GM12878 (cell line): ENCODE results near the gene PRR9. TPM values are rescaled to one million over a fixed set of nuclear protein-coding genes. Genes with fewer than 3 reads are reported as not detected.

Experiments
- ATF2 ChIP-seq: IDR thresholded peaks from 2 replicates; pipeline ENCODE4 v1.6.1; 2012; ENCODE audit warnings: low read length, inconsistent platforms
- CBX3 ChIP-seq: fragments of 200-600 bp; sonication (generic); IDR thresholded peaks from 2 replicates; pipeline ENCODE4 v1.6.1; 2016; ENCODE audit warnings: low read depth, borderline replicate concordance
- E2F8 ChIP-seq: fragments of 450-650 bp; IDR thresholded peaks from 2 replicates; pipeline ENCODE4 v1.6.1; 2018; ENCODE audit warnings: mild to moderate bottlenecking, low read depth, moderate library complexity; ENCODE audit not compliant: partially characterized antibody
- IRF5 ChIP-seq: fragments of 450-650 bp; IDR thresholded peaks from 2 replicates; pipeline ENCODE4 v1.6.1; 2017; ENCODE audit warnings: borderline replicate concordance
- JUNB ChIP-seq: IDR thresholded peaks from 2 replicates; pipeline ENCODE4 v1.6.1; 2016; ENCODE audit warnings: antibody characterized with exemption, mild to moderate bottlenecking
- MTA2 ChIP-seq: fragments of 450-650 bp; IDR thresholded peaks from 2 replicates; pipeline ENCODE4 v1.6.1; 2016; ENCODE audit warnings: low read depth, mild to moderate bottlenecking, moderate library complexity
- MYC ChIP-seq: IDR thresholded peaks from 2 replicates; pipeline ENCODE4 v1.6.1; 2011; ENCODE audit warnings: mild to moderate bottlenecking, low read length, moderate library complexity, inconsistent platforms; ENCODE audit not compliant: insufficient read depth, insufficient replicate concordance, insufficient read length, severe bottlenecking
- RELA ChIP-seq: fragments of 450-650 bp; IDR thresholded peaks from 2 replicates; pipeline ENCODE4 v1.8.0; 2014; ENCODE audit warnings: borderline replicate concordance; ENCODE audit not compliant: partially characterized antibody
- polyA plus RNA-seq, 11 experiments: library from polyadenylated mRNA; depleted of rRNA in 4 of 11; unstranded in 6 of 11; stranded (reverse) in 5 of 11; fragments of >200 nt; fragmentation: Nextera tagmentation in 4 of 11; fragmentation: Illumina TruSeq in 1 of 11; extraction: Ambion mirVana in 4 of 11; extraction: Trizol in 1 of 11; gene quantifications; 1 replicate in 1 of 11; 2 replicates in 10 of 11; pipeline versions ENCODE4 v1.2.1 to v1.2.3, GENCODE V29; 2011 to 2016; ENCODE audit warnings: inconsistent platforms in 2 of 11, missing spikeins in 2 of 11, low read depth in 1 of 11
- total RNA-seq, 4 experiments: library from RNA; depleted of rRNA in 3 of 4; stranded (reverse); fragments of >200 nt in 3 of 4; fragmentation: Illumina TruSeq in 1 of 4; extraction: Trizol in 1 of 4; gene quantifications; 2 replicates each; pipeline versions ENCODE4 v1.2.1 to v1.2.3, GENCODE V29; 2013 to 2021

PRR9 gene
- total and polyA plus RNA-seq, 10 of the 15 experiments (the other 5 are each of a cell fraction or from before 2014, with no cell fraction given) = not detected

GRCh38 chr1:153262462-153263157 is 45.2 kb downstream of the PRR9 start (continued):
- TF ChIP-seq RELA (peak; percentile 89), E2F8 (no peak), MTA2 (peak; percentile 81), MYC (no peak), JUNB (peak; percentile 54; the same call in 1 of the 2 replicates), CBX3 (no peak), ATF2 (0 out of 2 replicates have a peak, but pooled peaks have one; percentile 15), IRF5 (no peak)
